Limb (tissue), 2 donors: ENCODE results near the gene VMAC.

Source experiments
- DNase-seq, 2 donors: peaks; one replicate each; pipeline ENCODE4 v3.0.0-alpha.2; 2016; ENCODE audit errors: extremely low spot score in 2 of 2

Gene VMAC

DNA sequence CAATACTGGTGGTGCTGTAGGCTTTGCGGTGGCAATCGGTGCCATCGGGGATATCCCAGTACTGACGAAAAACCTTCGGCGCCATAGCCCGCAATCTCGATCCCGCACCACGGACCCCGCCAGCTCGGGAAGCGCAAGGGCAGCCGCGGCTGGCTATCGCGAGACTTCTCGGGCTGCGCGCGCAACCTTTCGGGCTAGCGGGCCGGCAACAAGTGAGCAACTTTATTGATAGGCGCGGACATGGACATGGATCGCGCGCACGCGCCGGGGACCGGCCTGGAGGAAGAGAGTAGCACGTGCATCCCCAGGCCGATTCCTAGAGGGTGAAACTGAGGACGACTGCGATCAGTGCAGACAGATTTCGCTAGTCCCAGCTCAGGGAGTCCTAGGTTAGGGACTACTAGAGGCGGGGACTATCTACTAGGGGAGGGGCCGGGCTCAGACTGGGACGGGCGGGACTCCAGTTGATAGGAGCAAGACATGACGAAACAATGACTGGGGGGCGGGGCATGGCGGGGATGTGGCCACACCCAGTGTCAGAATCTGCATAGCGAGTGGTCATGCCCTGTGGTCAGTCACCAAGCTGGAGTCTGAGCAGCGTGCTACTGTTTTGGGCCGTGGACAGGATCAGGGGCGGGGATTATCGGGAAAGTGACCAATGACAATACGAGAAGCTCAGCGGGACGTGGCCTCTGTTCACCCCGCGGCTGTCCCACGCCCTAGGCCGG is 884 bp upstream of the VMAC start, which contains the start of gene NDUFA11:
TSS of gene NDUFA11 (minus strand) at position 167 of the 728 bp plus-strand sequence. CDS start at position 85, 82 bp downstream.
- DNase-seq: peak; percentile 95 to 98

DNA sequence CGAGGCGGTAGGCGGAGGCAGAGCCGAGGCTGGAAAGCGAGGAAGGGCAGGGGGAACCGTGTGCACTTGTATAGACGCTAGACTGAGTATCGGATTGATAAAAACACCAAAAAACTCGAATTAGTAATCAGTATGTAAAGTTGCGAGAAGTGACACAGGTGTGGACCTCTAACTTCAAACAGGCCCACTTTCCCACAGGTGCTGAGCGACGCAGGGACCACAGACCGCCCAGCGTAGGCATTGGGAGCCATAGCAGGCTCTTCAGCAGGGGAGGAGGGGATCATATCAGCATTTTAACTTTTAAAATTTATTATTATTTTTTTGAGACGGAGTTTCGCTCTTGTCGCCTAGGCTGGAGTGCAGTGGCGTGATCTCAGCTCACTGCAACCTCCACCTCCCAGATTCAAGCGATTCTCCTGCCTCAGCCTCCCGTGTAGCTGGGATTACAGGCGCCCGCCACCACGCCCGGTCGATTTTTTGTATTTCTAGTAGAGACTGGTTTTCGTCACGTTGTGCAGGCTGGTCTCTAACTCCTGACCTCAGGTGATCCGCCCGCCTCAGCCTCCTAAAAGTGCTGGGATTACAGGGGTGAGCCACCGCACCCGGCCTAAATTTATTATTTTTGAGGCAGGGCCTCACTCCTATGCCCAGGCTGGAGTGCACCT is 574 bp downstream of the VMAC start:
- DNase-seq: no peak

DNA sequence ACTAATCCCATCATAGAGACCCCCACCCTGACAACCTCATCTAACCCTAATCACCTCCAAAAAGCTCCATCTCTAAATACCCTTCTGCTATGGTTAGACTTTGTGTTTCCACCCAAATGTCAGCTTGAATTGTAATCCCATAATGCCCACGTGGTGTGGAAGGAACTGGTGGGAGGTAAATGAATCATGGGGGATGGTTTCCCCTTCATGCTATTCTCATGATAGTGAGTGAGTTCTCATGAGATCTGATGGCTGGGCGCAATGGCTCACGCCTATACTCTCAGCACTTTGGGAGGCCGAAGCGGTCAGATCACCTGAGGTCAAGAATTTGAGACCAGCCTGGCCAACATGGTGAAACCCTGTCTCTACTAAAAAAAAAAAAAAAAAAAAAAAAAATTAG is 2.6 kb downstream of the VMAC start:
- DNase-seq: no peak

DNA sequence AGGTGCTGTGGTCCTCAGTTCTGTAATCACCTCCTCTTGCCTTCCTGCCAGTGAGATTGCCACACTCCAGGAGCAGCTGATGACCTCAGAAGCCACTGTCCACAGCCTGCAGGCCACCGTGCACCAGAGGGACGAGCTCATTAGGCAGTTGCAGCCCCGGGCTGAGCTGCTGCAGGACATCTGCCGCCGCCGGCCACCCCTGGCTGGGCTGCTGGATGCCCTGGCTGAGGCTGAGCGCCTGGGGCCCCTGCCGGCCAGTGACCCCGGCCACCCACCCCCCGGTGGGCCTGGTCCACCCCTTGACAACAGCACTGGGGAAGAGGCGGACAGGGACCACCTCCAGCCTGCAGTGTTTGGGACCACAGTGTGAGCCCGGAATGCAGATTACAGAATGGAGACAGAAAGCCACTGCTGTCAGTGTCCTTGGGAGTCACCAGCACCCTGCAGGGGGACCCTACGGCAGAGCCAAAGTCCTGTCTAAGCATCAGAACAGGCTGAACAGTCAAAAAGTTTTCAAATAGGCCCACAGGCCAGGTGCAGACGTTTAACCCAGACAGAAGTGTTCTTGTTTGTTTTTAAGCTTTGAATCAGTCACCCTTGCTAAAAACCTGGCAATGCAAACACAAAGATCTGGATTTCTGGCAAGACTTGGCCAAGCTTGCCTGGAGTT is 4.2 kb downstream of the VMAC start:
- no peak for DNase-seq

DNA sequence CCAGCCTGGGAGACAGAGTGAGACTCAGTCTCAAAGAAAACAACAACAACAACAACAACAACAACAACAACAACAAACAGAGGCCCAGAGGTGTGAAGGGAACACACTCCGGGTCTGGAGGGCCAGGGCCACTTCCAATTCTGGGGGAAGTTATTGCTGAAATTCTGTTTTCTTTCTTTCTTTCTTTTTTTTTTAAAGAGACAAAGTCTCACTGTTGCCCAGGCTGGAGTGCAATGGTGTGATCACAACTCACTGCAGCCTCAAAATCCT is 5.9 kb downstream of the VMAC start:
- DNase-seq: no peak

DNA sequence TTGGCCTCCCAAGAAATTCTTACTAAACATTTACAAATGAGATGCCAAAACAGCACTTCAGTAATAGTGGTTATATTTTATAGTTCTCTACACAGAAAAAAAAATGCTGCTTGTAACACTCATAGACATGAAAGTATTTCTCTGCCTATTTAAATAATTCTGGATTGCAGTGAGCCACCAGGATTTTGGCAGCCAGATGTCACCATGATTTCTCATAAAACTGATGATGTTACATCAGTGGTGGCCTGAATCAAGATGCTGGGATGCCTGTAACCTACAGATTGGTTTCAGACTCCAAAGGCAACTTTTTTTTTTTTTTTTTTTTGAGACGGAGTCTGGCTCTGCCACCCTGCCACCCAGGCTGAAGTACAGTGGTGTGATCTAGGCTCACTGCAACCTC is 6.7 kb downstream of the VMAC start:
- DNase-seq: no peak

DNA sequence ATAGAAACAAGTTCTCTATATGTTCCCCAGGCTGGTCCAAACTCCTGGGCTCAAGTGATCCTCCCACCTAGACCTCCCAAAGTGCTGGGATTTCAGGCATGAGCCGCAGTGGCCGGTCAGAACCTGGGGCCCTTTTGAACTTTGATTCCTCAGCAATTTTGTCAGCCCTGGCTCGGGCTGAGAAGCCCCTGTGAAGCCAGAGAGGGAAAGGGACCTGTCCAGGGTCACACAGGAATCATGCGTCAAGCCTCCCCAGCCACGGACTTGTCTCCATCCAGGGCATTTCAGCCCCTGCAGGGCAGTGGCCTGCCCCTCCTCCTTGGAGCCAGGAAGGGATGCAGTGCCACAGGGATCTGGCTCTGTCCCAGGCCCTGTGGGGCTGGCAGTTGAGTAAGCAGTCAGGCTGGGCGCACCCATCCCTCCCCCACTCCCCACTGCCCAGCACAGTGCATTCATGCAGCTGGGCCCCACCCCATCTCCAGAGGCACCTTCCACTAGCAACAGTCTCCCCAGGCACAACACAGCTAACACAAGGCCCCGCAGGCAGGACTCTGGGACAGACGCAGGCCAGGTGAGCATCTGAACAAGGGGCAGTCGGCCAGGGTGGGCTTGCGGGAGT is 9.2 kb downstream of the VMAC start, which contains the start of gene CAPS:
TSS of gene CAPS (plus strand) at position 516 of the 619 bp plus-strand sequence. CDS start 153 bp downstream, outside the sequence.
- DNase-seq: no peak

DNA sequence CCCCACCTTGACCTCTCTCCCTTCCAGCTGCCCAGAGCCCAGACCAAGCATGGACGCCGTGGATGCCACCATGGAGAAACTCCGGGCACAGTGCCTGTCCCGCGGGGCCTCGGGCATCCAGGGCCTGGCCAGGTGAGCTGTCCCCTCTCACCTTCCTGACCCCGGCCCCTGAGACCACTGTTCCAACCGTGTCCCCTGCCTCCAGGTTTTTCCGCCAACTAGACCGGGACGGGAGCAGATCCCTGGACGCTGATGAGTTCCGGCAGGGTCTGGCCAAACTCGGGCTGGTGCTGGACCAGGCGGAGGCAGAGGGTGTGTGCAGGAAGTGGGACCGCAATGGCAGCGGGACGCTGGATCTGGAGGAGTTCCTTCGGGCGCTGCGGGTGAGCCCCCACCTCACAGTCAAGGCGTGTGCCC is 9.7 kb downstream of the VMAC start:
- DNase-seq: no peak

DNA sequence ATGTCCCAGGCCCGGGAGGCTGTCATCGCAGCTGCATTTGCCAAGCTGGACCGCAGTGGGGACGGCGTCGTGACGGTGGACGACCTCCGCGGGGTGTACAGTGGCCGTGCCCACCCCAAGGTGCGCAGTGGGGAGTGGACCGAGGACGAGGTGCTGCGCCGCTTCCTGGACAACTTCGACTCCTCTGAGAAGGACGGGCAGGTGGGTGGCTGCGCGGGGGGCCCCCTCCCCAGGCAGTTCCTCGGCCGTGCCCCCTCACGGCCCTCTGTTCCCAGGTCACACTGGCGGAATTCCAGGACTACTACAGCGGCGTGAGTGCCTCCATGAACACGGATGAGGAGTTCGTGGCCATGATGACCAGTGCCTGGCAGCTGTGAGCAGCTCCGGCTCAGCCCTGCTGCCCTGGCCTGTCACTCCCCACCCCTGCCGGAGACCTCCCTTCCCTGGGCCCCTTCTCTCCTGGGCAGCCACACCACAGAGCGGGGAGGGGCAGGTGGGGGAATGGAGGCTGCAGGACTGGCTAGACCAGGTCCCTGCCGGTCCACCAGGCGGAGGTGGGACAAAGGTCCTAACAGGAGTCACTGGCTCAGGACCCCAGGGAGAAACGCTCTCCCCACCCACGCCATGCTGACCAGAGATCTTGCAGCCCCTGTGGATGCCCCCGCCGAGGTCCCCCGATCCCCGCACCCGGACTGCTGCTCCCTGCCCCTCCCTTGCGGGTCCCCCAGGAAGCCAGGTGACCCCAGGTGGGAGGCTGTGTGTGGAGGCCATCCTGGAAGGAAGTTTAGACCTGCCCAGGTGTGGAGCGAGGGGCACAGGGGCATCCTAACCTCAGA is 10.5 kb downstream of the VMAC start:
- DNase-seq: no peak

DNA sequence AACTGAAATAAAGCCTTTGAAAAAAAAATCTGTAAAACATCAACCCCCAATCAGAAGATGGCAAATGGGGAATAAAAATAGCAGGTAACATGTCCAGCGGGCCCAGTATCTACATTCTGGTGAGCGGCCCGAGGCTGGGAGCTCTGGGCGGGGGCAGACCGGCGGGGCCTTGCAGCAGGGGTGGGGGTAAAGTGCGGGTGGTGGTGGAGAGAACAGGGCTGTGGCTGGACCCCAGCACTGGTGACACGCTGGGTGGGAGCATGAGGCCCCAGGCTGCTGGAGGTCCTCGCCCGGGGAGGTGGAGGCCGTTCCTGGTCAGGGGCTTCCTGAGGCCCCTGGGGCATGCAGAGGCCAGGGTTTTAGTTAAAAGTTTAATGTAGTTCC is 11.1 kb downstream of the VMAC start:
- no peak for DNase-seq

DNA sequence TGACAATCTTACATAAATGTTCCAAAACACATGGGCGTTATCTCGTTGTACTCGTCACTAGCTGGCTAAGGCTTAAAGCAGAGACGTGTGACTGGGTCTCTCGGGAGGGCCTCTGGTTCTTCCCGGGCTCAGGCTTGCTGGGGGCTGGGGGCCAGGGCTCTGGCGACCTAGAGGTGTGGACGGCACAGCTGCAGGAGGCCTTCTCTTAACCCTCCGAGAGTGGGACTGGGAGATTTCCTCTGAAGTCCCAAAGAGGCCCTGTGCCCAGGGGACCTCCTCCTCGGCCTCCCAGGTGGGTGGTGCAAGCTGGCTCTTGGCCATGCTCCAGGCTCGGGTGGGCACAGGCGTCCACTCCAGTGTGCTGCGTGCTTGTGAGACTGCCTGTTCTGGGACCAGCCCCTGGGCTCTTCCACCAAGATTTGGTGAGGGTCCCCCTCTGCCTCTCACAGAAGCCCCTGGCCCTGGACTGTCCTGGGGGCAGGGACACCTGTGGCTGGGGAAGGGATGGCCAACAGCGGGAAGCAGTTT is 11.6 kb downstream of the VMAC start:
- no peak for DNase-seq

DNA sequence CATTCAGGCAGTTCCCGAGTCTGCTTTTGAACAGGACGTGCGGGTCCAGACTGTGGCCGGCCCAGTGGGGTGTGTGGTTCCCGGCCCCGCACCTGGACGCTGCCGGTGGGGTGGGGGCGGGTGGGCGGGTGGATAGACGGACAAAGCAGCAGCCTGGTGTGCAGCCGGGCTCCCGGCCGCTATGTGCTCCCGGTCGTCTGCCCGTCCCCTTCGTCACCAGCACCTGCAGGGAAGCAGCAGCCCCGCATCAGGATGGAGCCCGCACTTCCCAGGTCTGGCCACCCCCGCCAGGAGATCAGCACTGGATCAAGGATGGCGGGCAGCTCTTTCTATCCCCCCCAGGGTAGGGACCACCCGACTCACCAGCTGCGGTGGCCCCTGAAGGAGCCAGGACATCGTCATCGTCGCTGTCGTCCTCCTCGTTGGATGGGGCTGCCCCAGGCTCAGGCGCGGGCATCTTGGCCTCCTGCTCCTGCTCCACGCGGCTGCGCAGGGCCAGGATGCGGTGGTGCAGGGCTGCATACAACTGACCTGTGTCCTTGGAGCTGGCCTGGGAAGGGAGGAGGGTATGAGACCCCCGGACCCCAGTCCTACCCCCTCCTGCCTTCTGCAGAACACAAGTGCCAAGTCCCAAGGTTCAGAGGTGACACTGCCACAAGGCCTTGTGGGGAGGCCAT is 12.9 kb downstream of the VMAC start:
- DNase-seq: no peak

DNA sequence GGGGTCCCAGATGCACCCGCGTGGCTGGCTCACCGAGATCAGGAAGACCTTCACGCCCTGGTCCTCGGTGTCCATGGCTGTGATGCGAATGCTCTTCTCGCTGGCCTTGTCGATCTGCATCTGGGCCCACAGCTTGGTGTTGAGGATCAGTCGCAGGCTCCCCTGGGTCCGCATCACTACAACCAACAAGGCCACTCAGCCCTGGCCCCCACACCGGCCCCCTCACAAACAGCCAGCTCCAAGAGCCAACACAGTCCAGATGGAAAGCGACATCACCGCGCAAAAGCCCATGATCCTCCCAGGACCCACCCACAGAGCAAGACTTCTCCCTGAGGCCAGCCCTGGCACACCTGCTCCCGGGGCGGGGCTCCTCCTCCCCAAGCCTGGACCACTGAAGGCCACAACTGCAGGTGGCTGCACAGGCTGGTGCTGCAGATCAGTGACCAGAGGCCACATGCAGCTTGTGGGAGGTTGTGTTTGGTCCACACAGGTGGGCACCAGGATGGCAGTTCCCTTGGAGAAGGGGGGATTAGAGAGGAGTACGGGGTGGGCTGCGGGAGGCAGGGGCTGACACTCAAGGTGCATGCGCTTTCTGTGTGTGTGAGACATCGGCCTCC is 13.9 kb downstream of the VMAC start:
- no peak for DNase-seq

DNA sequence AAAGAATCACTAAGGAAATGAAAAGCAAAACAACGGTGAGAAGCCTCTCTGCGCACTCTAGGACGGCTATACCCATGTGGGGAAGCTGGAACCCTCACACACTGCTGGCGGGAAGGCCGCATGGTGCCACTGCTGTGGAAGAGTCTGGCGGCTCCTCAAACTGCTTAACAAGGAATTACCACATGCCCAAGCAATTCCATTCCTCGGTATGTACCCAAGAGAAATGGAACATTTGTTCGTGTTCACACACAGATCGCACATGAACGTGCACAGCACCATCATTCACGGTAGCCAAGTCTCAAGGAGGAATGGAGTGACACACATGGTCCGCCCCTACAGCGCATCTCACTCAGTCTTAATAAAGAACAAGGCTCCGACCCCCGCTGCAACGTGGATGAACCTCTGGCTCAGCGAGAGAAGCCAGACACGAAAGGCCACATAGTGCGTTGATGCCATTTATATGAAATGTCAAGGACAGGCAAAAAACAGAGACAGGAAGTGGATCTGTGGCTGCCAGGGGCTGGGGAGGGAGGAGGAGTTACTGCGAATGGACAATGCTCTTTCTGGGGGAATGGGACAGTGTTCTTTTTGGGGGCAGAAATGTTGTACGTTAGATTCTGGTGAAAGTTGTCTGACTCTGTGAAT is 17.0 kb downstream of the VMAC start:
- DNase-seq: no peak

DNA sequence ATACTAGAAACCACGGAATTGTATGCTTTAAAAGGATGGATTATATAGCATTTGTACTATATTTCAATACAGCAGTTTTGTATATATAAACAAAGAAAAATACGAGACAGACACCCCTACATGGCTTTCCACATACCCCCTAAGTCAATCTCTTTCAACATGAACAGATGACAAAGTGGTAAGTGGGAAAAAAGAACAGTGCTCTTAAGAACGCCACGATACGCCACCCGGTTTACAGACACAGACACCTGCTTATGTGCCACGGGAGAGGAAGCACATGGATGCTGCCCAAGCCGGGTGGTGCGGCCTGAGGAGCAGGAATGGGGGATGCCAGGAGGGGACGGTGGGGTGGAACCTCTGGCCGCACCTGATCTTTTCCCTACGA is 17.5 kb downstream of the VMAC start:
- DNase-seq: no peak

DNA sequence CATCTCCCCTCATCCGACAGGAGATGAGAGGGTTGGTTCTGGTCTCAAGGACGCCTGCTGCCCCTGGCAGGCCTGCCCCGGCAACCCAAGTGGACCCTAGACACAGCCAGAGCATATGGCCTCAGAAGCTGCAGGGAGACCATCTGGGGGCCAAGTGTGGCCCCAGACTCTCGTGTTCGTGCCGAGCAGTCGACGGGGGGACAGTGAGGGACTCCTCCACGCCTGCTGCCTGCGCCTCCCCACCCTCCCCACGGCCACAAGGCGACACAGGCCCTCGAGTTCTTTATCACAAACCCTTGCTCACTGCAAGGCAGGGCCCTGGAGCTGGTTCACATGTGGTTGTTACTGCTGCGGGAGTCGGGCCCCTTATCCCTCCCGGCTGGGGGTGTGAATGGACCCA is 18.7 kb downstream of the VMAC start:
- no peak for DNase-seq

DNA sequence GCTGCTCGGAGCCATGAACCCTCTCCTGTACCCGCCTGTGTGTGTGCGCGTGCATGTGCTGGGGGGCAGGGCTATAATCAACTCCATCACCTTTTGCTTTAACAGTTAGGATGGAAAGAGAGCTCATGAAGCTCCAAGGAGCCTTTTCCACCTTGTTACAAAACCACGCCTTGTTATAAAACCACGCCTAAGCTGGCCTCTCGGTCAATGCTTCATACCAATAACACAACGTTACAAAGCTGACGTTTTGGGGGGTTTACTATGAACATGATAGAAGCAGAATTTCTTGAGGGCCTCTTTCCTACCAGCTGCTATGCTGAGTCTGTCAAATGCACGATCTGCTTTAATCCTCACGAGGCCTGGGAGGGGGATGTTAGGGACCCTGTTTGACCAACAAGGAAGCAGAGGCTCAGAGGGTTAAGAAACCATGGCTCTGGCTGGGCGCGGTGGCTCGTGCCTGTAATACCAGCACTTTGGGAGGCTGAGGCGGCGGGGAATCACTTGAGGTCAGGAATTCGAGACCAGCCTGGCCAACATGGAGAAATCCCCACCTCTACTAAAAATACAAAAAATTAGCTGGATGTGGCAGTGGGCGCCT is 21.3 kb downstream of the VMAC start:
- no peak for DNase-seq

DNA sequence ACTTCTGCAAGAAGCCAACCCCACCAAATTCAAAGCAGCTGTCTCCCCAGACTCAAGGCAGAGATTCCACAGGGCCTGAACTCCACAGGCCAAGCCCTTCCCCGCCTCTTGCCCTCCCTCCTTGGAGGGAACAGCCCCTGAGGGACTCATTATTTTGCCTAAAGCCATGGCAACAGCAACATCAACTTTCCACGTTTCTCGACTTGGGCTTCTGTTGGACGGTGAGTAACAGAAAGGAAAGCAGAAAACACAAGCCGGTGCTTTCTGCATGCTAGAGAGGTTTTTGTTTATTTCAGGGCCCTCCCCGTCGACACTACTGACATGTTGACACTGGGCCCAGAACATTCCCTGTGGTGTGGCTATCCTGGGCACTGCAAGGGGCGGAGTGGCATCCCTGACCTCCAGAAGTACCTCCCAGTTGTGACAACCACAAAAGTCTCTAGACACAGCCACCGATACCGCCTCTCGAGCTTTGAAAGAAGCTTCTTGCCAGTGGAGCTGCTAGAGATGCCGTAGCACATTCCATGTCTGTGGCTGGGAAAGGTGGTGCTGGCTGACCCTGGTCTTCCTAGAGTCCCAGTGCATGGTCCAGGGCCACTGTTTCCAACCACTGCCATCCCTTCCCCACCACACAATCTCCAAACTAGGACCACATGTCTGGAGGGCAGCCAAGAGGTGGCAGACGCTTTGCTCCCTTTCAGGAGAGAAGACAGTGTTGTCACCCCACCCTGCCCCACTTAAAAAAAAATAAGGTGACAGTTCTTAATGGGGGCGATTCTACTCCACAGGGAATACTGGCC is 22.2 kb downstream of the VMAC start:
- peak; percentile 59 to 63 for DNase-seq

DNA sequence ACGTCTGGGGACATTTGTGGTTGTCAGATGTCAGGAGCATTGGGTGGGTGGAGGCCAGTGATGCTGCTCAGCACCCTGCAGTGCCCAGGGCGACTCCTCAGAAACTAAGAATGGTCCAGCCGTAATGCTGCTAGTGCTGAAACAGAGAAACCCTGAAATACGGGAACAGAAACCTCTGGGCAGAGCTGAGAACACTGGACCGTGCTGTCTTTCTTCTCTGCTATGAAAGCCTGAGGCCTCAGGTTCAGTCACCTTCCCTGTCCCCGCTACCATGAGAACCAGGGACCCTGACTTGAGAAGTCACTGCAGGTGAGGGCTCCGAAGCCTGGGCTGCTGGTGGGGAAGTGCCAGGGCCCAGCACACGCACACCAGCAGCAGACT is 22.8 kb downstream of the VMAC start:
- DNase-seq: no peak
